T1000 (cell line): ENCODE measurements around the gene PIP4K2B.
"Not testable (repeated sequence)": the region's sequence is repeated elsewhere in the genome, so short reads cannot be mapped to it uniquely, and the experiment has no call there.

Experiments used
- DNase-seq: peaks from one replicate; lab custom pipeline; 2025; ENCODE audit warnings: mixed read lengths; lab: John Stamatoyannopoulos, UW

PIP4K2B gene

DNA sequence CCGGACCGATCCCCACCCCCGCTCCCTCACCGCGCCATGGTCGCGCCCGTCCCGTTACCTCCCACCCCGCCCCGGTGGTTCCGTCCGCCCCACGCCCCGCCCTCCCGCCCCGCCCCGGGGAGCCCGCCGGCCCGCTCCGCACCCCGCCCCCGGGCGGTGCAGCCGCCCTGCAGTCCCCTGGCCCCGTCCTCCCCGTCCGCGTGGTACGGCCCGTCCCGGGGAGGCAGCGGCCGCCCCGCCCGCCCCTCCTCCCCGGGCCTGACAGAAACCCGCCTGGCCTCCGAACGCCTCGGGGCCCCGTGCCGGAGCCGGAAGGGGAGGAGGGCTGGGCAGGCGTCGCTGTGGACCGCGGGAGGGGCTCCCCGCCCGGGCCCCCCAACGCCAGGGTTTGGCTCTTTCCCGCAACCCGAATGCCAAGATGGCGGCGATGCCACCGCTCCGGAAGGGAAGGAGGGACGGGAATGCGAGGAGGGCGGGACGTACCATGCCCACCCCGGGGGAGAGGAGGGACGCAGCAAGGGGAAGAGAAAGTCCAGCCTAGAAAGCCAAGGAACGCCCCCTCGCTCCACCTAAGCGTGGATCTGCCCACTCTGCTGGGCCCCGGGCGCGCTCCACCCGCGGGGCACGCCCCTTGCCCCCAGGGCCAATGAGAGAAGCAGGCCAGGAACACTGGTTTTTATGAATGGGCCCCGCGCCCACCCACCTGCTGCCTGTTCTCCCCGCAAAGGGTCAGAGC lies at the start of gene PIP4K2B:
TSS of gene PIP4K2B (minus strand) at position 56 of the 736 bp plus-strand sequence. CDS start 132 bp downstream, outside the sequence.
- peak; percentile 97 for DNase-seq

GRCh38 chr17:38848557-38848891 lies 49.2 kb upstream of the PIP4K2B start:
- DNase-seq: no peak

DNA sequence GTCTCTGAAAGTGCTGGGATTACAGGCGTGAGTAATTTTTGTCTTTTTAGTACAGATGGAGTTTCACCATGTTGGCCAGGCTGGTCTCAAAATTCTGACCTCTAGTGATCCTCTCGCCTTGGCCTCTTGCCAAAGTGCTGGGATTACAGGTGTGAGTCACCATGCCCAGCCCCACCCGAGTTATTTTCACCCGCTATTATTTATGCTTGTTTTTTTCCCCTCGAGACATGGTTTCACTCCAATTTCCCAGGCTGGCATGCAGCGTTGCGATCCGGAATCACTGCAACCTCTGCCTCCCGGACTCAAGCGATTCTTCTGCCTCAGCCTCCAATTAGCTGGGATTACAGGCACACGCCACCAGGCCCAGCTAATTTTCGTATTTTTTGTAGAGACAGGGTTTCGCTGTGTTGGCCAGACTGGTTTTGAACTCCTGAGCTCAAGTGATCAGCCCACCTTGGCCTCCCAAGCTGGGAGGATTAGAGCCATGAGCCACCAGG lies 45.0 kb upstream of the PIP4K2B start:
- DNase-seq: no peak

GRCh38 chr17:38825762-38826247 lies 26.4 kb upstream of the PIP4K2B start:
- no peak for DNase-seq

DNA sequence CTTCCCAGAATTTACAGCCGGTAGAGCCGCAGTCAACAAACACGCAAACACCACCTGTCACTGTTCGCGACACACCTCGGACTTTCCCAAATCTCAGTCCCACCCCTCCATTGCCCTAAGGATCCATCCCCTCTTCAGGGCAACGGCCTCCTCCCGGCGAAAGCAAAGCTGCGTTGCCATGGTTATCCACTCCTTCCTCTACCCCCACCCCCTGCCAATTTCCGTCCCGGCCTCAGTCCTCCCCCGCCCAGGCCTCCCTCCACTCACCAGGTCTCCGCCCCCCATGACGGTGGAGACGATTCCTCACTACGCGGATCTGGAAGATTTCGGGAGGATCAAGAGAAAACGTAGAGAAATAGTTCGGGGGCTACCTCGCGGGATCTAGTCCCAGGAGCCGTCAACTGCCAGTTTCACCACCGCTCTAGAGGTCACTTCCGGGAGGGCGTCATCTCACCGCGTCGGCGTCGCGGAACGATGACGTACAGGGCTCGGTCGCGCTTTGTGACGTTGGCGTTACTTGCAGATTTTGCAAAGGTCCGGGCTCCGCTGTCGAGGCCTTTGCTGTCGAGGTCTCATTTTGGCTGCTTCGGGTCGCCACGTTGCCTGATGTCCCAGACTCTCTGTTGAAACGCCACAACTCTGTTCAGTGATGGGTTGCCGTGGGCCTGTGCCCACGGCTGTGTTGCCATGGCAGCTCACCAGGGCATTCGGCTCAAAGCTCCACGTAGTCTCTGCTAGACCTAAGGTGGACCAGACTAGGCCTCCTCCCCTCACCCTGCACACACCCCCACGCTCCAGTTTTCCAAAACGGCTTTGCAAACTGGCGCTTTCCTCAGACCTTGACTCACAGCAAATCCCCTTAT lies 25.8 kb upstream of the PIP4K2B start, which contains the start of gene CWC25:
TSS of gene CWC25 (minus strand) at position 423 of the 863 bp plus-strand sequence. CDS start at position 285, 138 bp downstream.
- DNase-seq: peak; percentile 95

GRCh38 chr17:38815576-38816193 lies 16.3 kb upstream of the PIP4K2B start:
- DNase-seq: no peak

GRCh38 chr17:38809828-38810227 lies 10.5 kb upstream of the PIP4K2B start:
- DNase-seq: no peak

GRCh38 chr17:38800237-38800760 lies 943 bp upstream of the PIP4K2B start:
- no peak for DNase-seq

DNA sequence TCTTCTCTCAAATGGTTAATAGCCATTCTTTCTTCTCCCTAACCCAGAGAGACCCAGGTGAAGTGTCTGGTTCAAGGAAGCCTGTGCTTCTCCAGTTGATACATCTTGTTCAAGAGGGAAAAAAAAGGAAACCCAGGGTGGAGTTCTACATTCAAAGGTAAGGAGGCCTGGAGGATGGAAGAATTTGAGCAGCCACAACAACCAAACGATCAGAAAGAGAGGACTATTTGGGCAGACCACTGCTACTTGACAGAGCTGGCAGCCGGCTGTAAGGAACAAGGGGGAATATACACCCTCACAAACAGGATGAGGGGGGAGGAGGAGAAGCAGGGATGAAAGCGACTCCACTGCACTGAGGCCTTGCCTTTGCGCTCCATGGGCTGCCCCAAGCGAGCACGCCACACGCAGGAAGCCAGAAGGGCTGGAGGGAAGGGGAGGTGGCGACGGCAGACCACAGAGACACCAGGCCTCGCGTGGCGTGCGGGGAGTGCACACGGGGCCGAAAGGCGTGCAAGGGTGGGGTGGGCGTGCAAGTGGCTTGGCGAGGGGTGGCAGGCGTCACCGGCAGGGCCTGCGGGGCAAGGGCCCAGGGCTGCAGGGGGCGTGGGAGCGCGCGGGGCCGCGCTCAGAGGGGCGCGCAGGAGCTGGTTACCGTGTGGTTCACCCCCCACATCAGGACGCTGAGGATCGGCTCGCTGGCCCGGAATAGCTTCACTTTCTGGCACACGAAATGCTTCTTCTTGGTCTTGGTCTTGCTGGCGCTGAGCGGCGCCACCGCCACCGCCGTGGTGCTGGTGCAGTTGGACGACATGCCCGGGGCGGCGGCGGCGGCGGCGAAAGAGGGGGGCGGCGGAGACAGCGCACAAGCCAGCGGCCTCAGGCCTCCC lies 499 bp downstream of the PIP4K2B start:
- no peak for DNase-seq

DNA sequence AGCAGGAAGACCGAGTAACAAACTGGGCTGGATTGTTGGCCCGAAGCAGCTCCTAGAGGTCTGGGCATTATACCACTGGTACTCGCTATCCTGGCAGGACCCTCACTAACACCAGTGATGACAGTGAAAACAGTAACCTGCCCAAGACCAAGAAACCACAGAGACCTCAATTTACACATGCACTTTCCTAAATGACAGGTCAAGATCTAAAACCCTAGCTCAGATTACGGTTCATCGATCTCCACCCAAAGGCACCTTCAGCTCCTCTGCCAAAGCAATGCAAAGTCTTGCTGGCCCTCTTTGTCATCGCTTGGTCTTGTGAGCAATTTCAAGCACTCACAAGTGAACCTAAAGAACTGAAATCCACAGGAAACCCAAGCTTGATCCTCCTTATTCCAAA lies 1.5 kb downstream of the PIP4K2B start:
- no peak for DNase-seq

DNA sequence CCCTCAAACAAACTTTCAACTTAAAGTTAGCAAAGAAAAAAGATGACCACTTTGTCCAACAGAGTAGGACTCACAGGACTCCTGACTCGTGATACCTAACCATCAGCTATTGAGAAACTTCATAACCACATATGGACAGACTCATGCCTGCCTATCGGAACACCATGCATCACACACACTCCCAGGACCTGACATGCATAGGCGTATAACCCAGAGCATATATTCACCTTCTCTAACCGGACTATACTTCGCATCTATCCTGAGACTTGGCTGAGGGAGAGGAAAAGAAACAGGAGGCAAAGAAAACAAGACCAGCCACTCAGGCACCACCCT lies 2.2 kb downstream of the PIP4K2B start:
- DNase-seq: no peak

- no peak for DNase-seq
Observed at GRCh38 chr17:38796451-38797157, 2.8 kb downstream of the PIP4K2B start.

DNA sequence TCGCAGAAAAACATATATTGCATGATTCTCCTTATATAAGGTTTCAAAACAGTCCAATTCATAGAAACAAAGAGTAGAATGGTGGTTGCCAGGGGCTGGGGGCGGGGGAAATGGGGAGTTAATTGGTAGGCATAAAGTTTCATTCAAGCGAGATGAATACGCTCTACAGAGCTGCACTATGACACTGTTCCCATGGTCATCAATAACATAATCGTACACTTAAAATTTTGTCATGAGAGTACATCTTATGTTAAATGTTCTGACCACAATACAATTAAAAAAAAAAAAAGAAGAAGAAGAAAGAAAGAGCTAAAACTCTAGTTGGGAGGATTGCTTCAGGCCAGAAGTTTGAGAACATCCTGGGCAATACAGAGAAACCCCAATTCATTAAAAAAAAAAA lies 5.1 kb downstream of the PIP4K2B start:
- no peak for DNase-seq

DNA sequence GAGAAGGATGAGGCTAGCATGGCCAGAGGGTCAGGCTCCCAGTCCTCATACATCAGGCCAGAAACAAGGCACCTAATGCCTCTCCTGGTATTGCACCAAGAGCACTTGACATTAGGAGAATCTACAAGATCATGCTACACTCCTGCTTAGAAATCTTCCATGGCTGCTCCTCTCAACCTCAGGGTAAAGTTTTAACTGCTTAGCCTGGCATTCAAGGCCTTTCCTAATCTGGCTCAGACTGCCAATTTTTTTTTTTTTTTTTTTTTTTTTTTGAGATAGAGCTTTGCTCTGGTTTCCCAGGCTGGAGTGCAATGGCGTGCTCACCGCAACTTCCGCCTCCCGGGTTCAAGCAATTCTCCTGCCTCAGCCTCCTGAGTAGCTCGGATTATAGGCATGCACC lies 8.2 kb downstream of the PIP4K2B start:
- no peak for DNase-seq

DNA sequence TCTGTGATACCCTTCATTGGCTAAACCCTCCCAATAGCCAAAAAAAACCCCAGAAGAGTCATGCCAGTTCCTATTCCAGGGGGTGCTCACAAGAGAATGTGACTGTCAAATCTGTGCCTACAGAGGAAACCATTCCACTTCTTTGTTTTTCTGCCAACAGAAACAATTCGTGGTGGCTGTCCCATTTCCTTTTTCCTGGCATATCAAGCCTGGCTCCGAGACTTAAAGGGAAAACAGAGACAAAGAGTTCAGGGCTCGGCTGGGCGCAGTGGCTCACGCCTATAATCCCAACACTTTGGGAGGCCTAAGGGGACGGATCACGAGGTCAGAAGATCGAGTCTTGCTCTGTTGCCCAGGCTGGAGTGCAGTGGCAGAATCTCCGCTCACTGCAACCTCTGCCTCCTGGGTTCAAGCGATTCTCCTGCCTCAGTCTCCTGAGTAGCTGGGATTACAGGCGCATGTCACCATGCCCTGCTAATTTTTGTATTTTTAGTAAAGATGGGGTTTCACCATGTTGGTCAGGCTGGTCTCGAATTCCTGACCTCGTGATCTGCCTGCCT lies 9.1 kb downstream of the PIP4K2B start:
- not testable (repeated sequence) for DNase-seq

DNA sequence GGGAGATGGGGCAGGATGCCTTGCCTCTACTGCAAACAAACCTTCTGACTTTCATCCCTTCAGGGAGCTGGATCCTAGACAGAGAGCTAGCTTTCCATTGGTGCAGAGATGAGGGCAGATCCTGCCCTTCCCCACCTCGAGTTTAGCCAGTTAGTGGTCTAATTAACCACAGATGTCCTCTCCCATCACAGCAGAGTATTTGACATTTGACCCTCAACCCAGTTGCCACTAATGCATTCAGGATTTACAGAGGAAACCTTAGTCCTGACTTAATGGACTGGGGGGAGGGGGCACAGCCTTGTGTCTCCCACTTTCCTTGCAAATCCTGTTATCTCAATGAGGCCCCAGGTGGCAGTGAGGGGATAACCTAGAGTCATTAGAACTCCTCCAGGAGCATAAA lies 10.2 kb downstream of the PIP4K2B start:
- DNase-seq: no peak

DNA sequence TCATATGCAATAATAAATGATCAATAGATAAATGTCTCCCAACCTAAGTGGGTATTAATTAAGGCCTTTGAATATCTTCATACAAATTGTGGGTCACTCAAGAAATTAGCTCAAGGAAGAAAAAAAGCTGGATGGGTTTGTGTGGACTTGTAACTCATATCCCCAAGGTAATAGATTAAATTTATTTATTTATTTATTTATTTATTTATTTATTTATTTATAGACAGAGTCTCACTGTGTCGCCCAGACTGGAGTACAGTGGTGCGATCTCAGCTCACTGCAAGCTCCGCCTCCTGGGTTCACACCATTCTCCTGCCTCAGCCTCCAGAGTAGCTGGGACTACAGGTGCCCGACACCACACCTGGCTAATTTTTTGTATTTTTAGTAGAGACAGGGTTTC lies 11.4 kb downstream of the PIP4K2B start:
- not testable (repeated sequence) for DNase-seq

GRCh38 chr17:38786372-38786771 lies 13.0 kb downstream of the PIP4K2B start:
- DNase-seq: no peak

DNA sequence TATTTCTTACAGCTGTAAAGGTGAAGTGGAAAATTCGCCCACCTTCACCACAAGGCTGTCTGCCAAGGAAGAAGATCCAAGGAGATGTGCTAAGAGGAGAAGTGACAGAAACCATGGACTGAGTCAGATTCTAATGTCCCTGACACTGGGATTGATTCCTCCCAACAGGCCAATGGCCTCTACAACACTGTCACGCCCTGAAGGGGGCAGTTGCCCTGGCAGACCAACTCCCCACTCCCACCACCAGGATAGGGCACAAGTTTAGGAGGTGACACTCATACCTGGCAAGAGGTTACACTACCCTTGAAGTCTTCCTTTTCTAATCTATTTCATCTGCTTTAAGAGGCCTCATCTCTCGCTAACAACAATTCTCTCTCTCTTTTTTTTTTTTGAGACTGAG lies 16.1 kb downstream of the PIP4K2B start:
- DNase-seq: no peak
